Epidermal melanocyte (primary cell): ENCODE measurements around the gene FCGBP.
"Not testable (repeated sequence)": the region's sequence is repeated elsewhere in the genome, so short reads cannot be mapped to it uniquely, and the experiment has no call there.

Experiments
- DNase-seq: peaks from one replicate; pipeline ENCODE4 v3.0.0; 2011; ENCODE audit warnings: low spot score; ENCODE audit not compliant: insufficient read length

The FCGBP gene

GRCh38 chr19:39891660-39892505 is 42.6 kb downstream of the FCGBP start:
- not testable (repeated sequence) for DNase-seq

GRCh38 chr19:39890755-39891551 is 43.5 kb downstream of the FCGBP start:
- no peak for DNase-seq

DNA sequence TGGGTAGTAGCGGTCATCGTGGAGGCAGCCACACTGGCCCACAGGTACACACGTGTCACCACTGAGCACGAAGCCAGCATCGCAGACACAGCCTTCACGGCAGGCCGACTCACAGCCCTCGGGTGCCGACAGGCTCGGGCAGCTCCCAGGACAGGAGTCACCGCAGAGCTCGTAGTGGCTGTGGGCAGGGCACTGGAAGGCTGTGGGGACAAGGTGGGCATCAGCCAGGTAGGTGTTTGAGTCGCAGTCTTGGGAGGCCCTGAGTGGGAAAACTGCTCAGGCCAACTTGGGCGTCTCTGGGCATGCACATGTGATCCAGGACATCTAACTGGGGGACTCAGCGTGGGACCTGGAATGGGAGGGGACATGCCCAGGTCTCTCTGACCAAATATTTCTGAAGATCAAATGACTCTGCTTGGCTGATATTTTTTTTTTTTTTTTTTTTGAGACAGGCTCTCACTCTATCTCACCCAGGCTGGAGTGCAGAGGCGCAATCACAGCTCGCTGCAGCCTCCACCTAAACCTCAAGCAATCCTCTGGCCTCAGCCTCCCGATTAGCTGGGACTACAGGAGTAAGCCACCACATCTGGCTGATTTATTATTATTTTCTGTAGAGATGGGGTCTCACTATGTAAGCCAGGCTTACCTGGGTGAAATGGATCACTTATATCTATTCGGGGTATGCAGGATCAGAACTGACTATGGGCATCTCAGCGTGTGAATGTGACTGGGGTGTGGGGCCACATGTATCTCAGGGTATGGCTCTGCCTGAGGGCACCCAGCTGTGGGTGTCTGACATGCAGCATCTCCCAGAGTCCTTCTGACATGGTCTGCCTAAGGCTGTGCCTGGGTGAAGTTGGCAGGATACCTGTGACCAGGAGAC is 44.3 kb downstream of the FCGBP start:
- not testable (repeated sequence) for DNase-seq

DNA sequence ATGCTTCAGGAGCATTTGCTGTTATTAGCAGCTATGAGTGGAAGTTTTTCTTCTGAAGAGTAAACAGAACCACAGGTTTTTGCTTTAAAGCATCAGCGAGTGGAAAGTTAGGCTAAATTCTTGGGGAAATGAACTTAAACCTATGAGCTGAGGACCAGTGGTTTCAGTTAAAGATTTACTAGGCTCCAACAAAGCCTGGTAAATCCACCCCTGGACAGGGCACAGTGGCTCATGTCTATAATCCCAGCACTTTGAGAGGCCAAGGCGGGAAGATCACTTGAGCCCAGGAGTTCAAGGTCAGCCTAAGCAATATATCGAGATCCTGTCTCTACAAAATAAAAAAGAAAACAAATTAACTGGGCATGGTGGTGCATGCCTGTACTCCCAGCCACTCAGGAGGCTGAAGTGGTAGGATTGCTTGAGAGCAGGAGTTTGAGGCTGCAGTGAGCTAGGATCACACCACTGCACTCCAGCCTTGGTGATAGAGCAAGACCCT is 46.9 kb downstream of the FCGBP start:
- not testable (repeated sequence) for DNase-seq

- not testable (repeated sequence) for DNase-seq
Measured at GRCh38 chr19:39885821-39886554, 48.4 kb downstream of the FCGBP start.

- DNase-seq, result not testable (repeated sequence)
Measured at GRCh38 chr19:39884721-39885120, 49.7 kb downstream of the FCGBP start.
